ENCODE data around the gene PRIM2.

- TF ChIP-seq, protein P1, sequence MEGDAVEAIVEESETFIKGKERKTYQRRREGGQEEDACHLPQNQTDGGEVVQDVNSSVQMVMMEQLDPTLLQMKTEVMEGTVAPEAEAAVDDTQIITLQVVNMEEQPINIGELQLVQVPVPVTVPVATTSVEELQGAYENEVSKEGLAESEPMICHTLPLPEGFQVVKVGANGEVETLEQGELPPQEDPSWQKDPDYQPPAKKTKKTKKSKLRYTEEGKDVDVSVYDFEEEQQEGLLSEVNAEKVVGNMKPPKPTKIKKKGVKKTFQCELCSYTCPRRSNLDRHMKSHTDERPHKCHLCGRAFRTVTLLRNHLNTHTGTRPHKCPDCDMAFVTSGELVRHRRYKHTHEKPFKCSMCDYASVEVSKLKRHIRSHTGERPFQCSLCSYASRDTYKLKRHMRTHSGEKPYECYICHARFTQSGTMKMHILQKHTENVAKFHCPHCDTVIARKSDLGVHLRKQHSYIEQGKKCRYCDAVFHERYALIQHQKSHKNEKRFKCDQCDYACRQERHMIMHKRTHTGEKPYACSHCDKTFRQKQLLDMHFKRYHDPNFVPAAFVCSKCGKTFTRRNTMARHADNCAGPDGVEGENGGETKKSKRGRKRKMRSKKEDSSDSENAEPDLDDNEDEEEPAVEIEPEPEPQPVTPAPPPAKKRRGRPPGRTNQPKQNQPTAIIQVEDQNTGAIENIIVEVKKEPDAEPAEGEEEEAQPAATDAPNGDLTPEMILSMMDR (optimal IDR thresholded peaks at IDR 0.05 in 1 of 3, IDR thresholded peaks at IDR 0.05 in 1 of 3, conservative IDR thresholded peaks at IDR 0.05 in 1 of 3; ENCODE audit: extremely low read depth in 1 of 3, insufficient read depth in 2 of 3, low read length in 3 of 3) = no peak
- no peak for TF ChIP-seq EZH2 (IDR thresholded peaks at IDR 0.05; ENCODE audit: low read length)
Measured at GRCh38 chr6:57469072-57469471, 151.6 kb downstream of the PRIM2 start.

Measured in keratinocyte (primary cell).